Measurements from ENCODE around the gene ZNF678. TPM values are rescaled to one million over a fixed set of nuclear protein-coding genes. Genes with fewer than 3 reads are reported as not detected.

The ZNF678 gene
- total and polyA plus RNA-seq, 8 donors, result 0.65 to 34.1 (median 4.7) TPM

DNA sequence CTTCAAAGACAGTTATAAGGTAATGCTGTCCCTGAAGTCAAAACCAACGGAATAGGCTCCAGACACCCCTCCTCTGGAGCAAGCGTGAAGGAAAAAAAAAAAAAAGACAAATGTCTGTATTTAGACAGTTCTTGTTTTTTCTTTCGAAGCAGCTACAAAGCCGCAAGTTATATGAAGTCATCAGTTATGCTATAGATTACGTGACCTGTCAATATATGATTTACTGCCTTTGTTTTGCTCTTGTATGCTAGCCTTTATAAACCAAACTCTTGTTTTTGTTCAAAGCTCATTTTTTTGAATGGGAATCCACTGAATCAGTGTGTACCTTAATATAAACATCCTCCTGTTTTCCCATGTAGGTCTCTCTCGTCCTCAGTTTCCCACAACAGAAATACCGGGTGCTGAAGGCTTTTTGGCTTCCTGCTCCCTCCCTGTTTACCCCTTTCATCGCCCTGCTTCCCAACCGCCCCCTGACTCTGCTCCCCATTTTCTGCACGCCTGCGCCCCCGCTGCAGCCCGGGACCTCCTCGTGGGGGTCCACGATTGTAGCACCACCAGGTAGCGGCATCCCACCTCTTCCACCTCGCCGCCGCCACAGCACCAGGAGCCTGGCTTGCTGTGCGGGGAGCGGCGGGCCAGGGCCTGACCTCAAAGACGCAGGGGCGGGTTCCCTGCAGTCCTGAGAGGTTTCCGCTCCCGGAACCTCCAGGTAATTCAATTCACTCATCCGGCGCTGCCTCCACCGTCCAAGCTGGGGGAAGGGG is 5.2 kb upstream of the ZNF678 start:
- 60 to 74% (median 65%) methylated on average over 29 of the region's 29 CpGs for WGBS, 5 donors
- Histone ChIP-seq H3K4me3 (no peak overlapping the region), H3K9me3 (peaks cover 0 to 43% (median 17%) of the 10 kb centered on the region in 4 donors), H3K4me1 (peaks cover 0 to 7% (median 3%) of the 10 kb centered on the region in 4 donors), H3K27ac (no peak overlapping the region), H3K27me3 (peaks cover 0 to 46% (median 31%) of the 10 kb centered on the region in 3 donors), H3K36me3 (no peaks in the 10 kb centered on the region)
- TF ChIP-seq, protein P1, sequence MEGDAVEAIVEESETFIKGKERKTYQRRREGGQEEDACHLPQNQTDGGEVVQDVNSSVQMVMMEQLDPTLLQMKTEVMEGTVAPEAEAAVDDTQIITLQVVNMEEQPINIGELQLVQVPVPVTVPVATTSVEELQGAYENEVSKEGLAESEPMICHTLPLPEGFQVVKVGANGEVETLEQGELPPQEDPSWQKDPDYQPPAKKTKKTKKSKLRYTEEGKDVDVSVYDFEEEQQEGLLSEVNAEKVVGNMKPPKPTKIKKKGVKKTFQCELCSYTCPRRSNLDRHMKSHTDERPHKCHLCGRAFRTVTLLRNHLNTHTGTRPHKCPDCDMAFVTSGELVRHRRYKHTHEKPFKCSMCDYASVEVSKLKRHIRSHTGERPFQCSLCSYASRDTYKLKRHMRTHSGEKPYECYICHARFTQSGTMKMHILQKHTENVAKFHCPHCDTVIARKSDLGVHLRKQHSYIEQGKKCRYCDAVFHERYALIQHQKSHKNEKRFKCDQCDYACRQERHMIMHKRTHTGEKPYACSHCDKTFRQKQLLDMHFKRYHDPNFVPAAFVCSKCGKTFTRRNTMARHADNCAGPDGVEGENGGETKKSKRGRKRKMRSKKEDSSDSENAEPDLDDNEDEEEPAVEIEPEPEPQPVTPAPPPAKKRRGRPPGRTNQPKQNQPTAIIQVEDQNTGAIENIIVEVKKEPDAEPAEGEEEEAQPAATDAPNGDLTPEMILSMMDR (IDR thresholded peaks at IDR 0.05), result no peak
- TF ChIP-seq POLR2A (IDR thresholded peaks at IDR 0.05) (no peak), EP300 (IDR thresholded peaks at IDR 0.05) (no peak), POLR2AphosphoS5 (IDR thresholded peaks at IDR 0.05) (no peak)
- DNase-seq, result no peak
- intact Hi-C loops (cut with DNase I; ENCODE audit: low total_unique reads), result no loop called here

DNA sequence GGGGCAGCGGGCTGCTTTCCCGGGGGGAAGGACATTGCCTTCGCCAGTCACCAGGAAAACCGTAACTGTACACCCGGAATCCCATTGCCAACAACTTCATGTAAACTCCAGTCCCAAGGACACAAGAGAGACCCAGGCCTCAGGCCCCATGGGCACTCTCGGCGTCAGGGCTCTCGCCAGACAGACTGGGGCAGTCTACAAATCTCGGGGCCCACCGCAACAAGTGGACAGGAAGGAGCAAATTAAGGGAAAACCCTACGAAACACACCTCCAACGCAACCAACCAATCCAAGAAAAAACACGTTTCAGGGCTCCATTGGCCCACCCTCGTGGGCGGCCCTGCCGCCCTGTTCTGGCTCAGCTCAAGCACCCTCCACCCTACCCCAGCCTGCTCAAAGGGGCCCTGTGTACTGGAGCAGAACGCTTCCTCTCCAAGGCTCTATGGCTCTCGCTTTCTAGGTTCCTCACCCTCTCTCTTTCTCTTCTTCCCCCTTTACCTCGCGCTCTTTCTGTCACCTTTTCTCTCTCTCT is 4.6 kb upstream of the ZNF678 start:
- Histone ChIP-seq H3K4me3 (no peak overlapping the region), H3K27me3 (peaks cover 0 to 46% (median 31%) of the 10 kb centered on the region in 3 donors), H3K4me1 (peaks cover 0 to 7% (median 3%) of the 10 kb centered on the region in 4 donors), H3K9me3 (peaks cover 0 to 39% (median 16%) of the 10 kb centered on the region in 4 donors), H3K36me3 (no peaks in the 10 kb centered on the region), H3K27ac (no peak overlapping the region)
- DNase-seq, result peak in 1 of 2 donors; percentile 42
- intact Hi-C loops (cut with DNase I; ENCODE audit: low total_unique reads), result no loop called here
- TF ChIP-seq POLR2AphosphoS5 (IDR thresholded peaks at IDR 0.05) (no peak), POLR2A (IDR thresholded peaks at IDR 0.05) (no peak)
- TF ChIP-seq, protein P1 (IDR thresholded peaks at IDR 0.05), result no peak
- 61 to 77% (median 66%) methylated on average over 20 of the region's 20 CpGs for WGBS, 5 donors

DNA sequence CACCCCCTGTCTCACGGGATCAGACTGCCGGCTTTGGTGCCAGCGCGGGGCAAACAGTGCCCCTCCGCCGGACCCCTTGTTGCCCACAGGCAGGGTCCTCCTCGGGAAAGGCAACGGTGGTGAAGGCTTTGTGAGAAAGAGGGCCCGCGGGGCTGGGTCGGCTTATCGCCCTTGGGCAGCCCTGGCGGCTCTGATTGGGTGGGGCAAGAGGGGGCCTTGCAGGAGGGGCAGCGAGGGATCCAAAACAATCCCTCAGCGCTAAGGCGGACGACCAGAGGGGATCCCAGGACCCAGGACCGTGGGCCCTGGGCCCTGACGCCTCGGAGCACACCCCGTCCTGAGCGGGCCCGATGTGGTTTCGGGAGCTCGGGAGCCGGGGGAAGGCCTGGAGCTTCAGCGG is 3.9 kb upstream of the ZNF678 start:
- intact Hi-C loops (cut with DNase I; ENCODE audit: low total_unique reads), result no loop called here
- Histone ChIP-seq H3K27me3 (peaks cover 0 to 46% (median 31%) of the 10 kb centered on the region in 3 donors), H3K9me3 (peaks cover 0 to 32% (median 13%) of the 10 kb centered on the region in 4 donors), H3K27ac (no peak overlapping the region), H3K4me1 (peaks cover 3 to 13% (median 8%) of the 10 kb centered on the region in 4 donors), H3K4me3 (no peak overlapping the region), H3K36me3 (no peaks in the 10 kb centered on the region)
- no peak for DNase-seq
- TF ChIP-seq POLR2AphosphoS5 (IDR thresholded peaks at IDR 0.05) (no peak), EP300 (IDR thresholded peaks at IDR 0.05) (no peak)
- TF ChIP-seq, protein P1 (IDR thresholded peaks at IDR 0.05), result no peak
- WGBS, 5 donors, result 28 to 46% (median 36%) methylated on average over 17 to 27 of the region's 27 CpGs

DNA sequence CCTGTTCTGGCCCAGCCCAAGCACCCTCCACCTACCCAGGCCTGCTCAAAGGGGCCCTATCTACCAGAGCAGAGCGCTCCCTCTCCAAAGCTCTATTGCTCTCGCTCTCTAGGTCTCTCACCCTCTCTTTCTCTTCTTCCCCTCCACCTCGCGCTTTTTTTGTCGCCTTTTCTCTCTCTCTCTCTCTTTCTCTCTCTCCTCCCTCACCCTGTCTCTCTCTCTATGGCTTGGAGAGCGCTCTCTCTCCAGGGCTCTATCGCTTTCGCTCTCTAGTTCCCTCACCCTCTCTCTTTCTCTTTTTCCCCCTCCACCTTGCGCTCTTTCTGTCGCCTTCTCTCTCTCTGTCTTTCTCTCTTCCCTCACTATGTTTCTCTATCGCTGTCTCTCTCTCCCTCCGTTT is 3.4 kb upstream of the ZNF678 start:
- intact Hi-C loops (cut with DNase I; ENCODE audit: low total_unique reads), result no loop called here
- H3K4me3 ChIP-seq, result no peak overlapping the region
- no peaks in the 10 kb centered on the region for H3K36me3 ChIP-seq
- TF ChIP-seq EP300 (IDR thresholded peaks at IDR 0.05) (no peak), POLR2AphosphoS5 (IDR thresholded peaks at IDR 0.05) (no peak), POLR2A (IDR thresholded peaks at IDR 0.05) (no peak)
- TF ChIP-seq, protein P1 (IDR thresholded peaks at IDR 0.05), result no peak
- WGBS, 5 donors, result 69 to 82% (median 76%) methylated on average over 12 of the region's 12 CpGs
- peaks cover 0 to 29% (median 11%) of the 10 kb centered on the region in 4 donors for H3K9me3 ChIP-seq
- no peak for DNase-seq
- peaks cover 7 to 17% (median 11%) of the 10 kb centered on the region in 4 donors for H3K4me1 ChIP-seq
- no peak overlapping the region for H3K27ac ChIP-seq
- peaks cover 0 to 46% (median 31%) of the 10 kb centered on the region in 3 donors for H3K27me3 ChIP-seq
